Measurements from ENCODE around the gene ELMOD3.
"Not testable (repeated sequence)": the region's sequence is repeated elsewhere in the genome, so short reads cannot be mapped to it uniquely, and the experiment has no call there.

Gene ELMOD3

DNA sequence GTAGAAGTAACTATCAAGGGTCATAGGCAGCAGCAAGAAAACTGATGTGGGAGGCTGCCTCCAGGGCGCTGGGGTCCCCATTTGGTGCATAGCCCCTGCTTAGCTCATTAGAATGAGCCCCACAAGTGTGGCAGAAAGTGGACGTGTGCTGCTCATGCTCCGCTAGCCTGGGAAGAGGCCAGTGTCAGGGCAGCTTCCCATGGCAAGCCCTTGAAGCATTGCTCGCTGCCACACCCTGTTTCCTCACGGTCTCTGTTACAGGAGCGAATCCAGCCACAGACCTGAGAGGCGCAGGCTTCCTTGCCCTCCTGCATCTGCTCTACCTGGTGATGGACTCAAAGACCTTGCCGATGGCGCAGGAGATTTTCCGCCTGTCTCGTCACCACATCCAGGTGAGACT lies 22.5 kb downstream of the ELMOD3 start:
- no peak for DNase-seq

- DNase-seq, result no peak
Measured at GRCh38 chr2:85378257-85378656, 23.7 kb downstream of the ELMOD3 start.

- no peak for DNase-seq
Measured at GRCh38 chr2:85380048-85380447, 25.5 kb downstream of the ELMOD3 start.

- not testable (repeated sequence) for DNase-seq
Measured at GRCh38 chr2:85383151-85383550, 28.6 kb downstream of the ELMOD3 start.

DNA sequence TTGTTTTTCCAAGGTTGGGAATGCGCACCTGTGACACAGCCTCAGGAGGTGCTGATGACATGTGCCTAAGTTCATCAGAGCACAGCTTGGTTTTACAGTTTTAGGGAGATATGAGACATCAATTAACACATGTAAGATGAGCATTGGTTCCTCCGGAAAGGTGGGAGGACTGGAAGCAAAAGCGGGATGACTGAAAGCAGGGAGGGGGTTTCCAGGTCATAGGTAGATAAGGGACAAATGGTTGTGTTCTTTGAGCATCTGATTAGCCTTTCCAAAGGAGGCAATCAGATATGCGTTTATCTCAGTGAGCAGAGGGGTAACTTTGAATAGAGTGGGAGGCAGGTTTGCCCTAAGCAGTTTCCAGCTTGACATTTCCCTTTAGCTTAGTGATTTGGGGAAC lies 29.3 kb downstream of the ELMOD3 start:
- DNase-seq, result no peak

- no peak for DNase-seq
Measured at GRCh38 chr2:85385746-85386145, 31.2 kb downstream of the ELMOD3 start.

DNA sequence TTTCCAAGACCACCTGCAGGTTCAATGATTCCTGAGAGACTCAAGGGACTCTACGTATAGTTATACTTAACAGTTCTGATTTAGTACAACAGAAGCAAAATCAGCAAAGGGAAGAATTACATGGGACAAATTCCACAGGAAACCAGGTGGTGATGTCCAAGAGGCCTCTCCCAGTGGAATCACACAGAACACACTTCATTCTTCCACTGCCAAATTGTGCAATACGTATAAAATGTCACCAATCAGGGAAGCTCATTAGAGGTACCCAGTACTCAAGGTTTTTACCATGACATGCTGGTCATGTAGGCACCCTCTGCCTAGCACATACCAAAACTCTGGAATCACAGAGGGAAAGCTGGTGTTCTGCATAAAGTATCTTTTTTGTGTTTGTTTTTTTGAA lies 33.2 kb downstream of the ELMOD3 start:
- no peak for DNase-seq

DNA sequence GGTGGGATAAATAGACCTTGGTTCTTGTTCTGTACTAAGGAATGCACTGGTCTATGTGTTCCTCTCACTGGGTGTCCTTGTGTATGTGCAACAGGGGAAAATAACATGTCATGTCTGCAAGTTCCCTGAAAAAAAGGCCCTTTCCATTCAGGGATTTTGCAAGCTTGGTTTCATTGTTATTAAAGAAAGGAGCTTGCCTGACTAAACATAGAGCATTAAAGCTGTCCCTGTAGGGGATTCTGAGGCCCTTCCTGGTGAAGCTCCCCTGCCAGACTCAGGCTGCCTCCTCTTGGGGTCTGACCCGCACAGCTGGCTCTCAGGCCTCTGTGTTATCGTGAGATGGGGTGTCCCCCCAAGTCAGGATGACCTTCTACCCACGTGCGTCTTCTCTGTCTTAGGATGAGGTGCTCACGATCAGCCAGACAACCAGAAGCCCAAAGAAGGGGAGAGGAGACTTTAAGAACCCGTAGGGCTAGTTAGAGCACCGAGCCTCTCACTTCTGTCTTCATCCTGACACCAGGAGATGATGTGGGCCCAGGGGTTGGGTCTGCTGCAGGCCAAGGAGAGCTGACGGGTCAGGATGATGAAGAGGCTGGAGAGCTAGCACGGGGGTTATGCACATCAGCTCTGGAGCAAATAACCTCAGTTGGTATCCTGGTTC lies 34.4 kb downstream of the ELMOD3 start:
- DNase-seq, result no peak

- no peak for DNase-seq
Measured at GRCh38 chr2:85390941-85391669, 36.5 kb downstream of the ELMOD3 start.

GRCh38 chr2:85393836-85394235 lies 39.3 kb downstream of the ELMOD3 start:
- DNase-seq, result no peak

DNA sequence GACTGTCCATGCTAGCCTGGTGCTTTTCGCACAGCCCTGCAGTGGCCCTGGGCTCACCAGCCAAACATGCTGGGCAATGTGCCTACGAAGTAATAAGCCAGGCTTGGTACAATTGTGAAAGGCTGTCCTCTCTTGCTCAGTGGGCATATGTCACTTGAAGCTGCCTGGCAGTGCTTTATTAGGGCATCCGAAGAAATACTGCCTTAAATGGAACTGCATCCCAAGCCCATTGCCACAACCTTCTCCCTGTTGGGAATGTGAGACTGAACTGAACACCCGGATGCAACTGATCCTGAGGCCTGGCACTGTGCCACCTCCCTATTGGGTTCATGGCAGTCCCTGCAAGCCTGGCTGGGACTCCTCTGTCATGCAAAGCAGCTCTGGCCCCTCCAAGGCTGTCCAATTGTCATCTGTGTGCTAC lies 39.7 kb downstream of the ELMOD3 start:
- DNase-seq, result peak; percentile 59

- no peak for DNase-seq
Measured at GRCh38 chr2:85394976-85395375, 40.4 kb downstream of the ELMOD3 start.

- no peak for DNase-seq
Measured at GRCh38 chr2:85395912-85396475, 41.4 kb downstream of the ELMOD3 start.

DNA sequence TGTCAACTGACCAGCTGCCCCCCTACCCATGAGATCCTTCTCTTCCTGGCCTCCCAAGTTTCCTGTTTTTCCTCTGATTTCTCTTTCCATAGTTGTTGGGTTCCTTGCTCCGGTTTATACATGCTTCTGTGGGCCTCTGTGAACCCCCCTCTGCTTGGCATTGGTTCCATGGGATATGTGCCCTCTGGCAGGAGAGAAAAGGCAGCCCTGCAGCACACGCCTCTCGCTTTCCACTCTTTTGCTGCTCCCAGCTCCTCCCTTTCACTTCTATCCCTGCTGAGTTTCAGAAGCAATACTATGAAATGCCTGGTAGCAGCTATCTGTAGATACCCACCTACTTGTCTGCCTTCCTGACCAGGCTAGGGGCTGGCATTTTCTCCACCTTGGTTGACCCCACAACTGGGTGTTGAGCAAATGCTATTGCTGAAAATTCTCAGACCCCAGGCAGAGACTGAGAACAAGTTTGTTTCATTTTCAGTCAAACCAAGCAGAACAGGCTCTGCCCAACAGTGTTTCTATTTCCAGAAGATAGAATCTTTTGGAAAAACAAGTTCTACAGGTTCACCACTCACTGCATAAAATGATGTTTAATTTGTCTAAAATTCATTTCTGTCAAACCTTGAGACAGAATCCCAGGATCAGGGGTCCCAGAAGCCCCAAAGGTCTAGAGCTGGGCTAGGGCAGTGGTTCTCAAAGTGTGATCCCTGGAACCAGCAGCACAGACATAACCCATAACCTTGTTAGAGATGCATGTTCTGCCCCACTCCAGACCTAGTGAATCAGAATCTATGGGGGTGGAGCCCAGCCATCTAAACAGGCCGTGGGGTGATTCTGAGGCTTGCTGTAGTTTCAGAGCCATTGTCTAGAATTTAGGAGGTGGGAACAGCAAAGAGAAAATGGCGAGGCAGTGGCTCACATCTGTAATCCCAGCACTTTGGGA lies 42.2 kb downstream of the ELMOD3 start:
- no peak for DNase-seq

- DNase-seq, result no peak
Measured at GRCh38 chr2:85397925-85398331, 43.4 kb downstream of the ELMOD3 start.

DNA sequence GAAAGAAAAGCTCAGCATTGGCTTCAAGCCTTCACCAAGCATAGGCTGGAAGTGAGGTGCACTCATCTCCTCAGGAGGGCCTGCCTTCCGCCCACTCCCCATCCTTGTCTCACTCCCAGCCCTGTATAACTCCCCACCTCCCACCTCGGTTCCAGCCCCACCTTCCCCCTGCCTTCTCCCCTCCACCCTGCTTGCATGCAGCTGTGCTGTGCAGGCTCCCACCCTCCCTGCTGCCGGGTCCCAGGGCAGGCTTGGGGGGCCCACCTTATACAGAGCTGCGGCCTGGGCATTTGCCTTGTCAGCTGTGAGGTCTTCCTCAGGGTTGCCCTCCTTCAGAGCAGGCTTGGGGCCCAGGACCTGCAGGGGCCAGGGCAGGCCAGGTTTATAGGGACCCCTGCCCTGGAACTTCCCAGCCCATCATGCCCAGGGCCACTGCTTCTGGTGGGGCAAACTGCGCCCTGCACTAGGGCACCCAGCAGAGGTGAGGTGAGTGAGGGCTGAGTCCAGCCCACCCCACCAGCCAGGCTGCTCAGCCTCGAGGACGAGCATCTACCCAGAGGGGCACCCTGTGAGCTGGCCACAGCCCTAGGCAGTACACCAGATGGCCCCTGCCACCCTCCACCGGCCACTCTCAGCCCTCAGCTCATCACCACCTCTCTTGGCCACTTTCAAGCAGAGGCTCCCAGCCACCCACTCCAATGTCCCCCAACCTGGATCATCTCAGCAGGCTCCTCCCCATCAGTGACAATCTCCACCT lies 44.0 kb downstream of the ELMOD3 start:
- no peak for DNase-seq

DNA sequence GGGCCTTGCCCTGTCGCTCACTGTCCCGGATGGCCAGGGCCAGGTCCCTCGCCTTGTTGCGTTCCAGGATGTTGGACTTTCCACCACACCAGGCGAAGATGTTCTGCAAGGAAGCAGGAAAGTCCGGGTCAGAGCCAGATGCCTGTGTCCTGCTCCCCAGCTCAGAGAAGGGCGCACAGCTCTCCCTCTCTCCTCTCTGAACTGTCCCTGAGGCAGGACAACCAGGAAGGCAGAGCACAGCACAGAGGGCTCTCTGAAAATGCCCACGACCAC lies 44.5 kb downstream of the ELMOD3 start:
- DNase-seq, result no peak

GRCh38 chr2:85400023-85400422 lies 45.5 kb downstream of the ELMOD3 start:
- DNase-seq, result no peak

- no peak for DNase-seq
Measured at GRCh38 chr2:85400541-85401463, 46.2 kb downstream of the ELMOD3 start.

DNA sequence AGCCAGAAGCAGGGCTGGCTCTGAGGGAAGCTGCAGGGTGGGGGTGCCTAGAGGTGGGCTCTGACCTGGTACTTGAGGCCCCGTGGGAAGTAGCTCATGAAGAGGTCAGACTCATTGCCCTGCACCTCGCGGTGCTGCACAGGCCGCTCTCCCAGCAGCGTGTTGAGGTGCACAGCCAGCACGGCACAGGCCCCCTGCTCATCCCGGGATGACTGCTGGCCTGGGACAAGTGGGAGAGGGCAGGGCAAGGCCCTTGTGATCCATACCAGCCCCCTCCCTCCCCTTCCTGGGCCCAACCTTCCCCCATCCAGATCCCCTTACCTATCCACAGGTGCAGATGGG lies 46.9 kb downstream of the ELMOD3 start:
- no peak for DNase-seq

GRCh38 chr2:85401844-85402243 lies 47.3 kb downstream of the ELMOD3 start:
- no peak for DNase-seq
